Right forelimb (tissue), 1 donor: ENCODE results near the gene AKAP13.

Experiments used
- DNase-seq: peaks from one replicate; pipeline ENCODE4 v3.0.0-alpha.2; 2018

Gene AKAP13

GRCh38 chr15:85718981-85719380, 338.6 kb downstream of the AKAP13 start:
- DNase-seq, result no peak

- no peak for DNase-seq
Measured at GRCh38 chr15:85722374-85723152, 342.2 kb downstream of the AKAP13 start.

GRCh38 chr15:85723960-85724945, 343.9 kb downstream of the AKAP13 start:
- no peak for DNase-seq

- DNase-seq, result no peak
Measured at GRCh38 chr15:85725019-85725418, 344.6 kb downstream of the AKAP13 start.

GRCh38 chr15:85725564-85725963, 345.2 kb downstream of the AKAP13 start:
- DNase-seq, result no peak

GRCh38 chr15:85726454-85726853, 346.1 kb downstream of the AKAP13 start:
- DNase-seq, result no peak

GRCh38 chr15:85727068-85727467, 346.7 kb downstream of the AKAP13 start:
- DNase-seq, result no peak

GRCh38 chr15:85730001-85730820, 349.8 kb downstream of the AKAP13 start:
- DNase-seq, result no peak

GRCh38 chr15:85733416-85733815, 353.0 kb downstream of the AKAP13 start:
- DNase-seq, result no peak

GRCh38 chr15:85737061-85737460, 356.7 kb downstream of the AKAP13 start:
- DNase-seq, result no peak

GRCh38 chr15:85741021-85741421, 360.6 kb downstream of the AKAP13 start:
- no peak for DNase-seq

- no peak for DNase-seq
Measured at GRCh38 chr15:85741662-85742061, 361.3 kb downstream of the AKAP13 start.

GRCh38 chr15:85742186-85742821, 361.9 kb downstream of the AKAP13 start:
- DNase-seq, result no peak

GRCh38 chr15:85743392-85744055, 363.1 kb downstream of the AKAP13 start:
- no peak for DNase-seq

GRCh38 chr15:85744579-85744978, 364.2 kb downstream of the AKAP13 start:
- no peak for DNase-seq

GRCh38 chr15:85745023-85745422, 364.6 kb downstream of the AKAP13 start:
- no peak for DNase-seq

GRCh38 chr15:85745525-85746150, 365.2 kb downstream of the AKAP13 start:
- no peak for DNase-seq

GRCh38 chr15:85746641-85747040, 366.2 kb downstream of the AKAP13 start:
- no peak for DNase-seq

- peak; percentile 9 for DNase-seq
Measured at GRCh38 chr15:85748176-85748575, 367.8 kb downstream of the AKAP13 start.

GRCh38 chr15:85748729-85749128, 368.3 kb downstream of the AKAP13 start:
- DNase-seq, result peak; percentile 47
